Mucosa of rectum (tissue), 2 donors: ENCODE data around the gene INPP5E.
"Not testable (repeated sequence)": the region's sequence is repeated elsewhere in the genome, so short reads cannot be mapped to it uniquely, and the experiment has no call there.

Experiments used
- H3K27ac ChIP-seq, 2 donors: one replicate each; pipeline ENCODE4 v1.7.0; 2013; ENCODE audit warnings: inconsistent platforms in 2 of 2, low read depth in 2 of 2, low read length in 2 of 2
- H3K27me3 ChIP-seq, 2 donors: one replicate each; pipeline ENCODE4 v1.7.0; 2013; ENCODE audit warnings: low read length in 2 of 2; ENCODE audit not compliant: control insufficient read depth in 2 of 2, insufficient read depth in 2 of 2
- H3K36me3 ChIP-seq, 2 donors: one replicate each; pipeline ENCODE4 v1.7.0; 2013; ENCODE audit warnings: low read length in 2 of 2; ENCODE audit not compliant: control insufficient read depth in 2 of 2, insufficient read depth in 2 of 2
- H3K4me1 ChIP-seq, 2 donors: one replicate each; pipeline ENCODE4 v1.7.0; 2013; ENCODE audit warnings: low read length in 2 of 2, mild to moderate bottlenecking in 1 of 2; ENCODE audit not compliant: control insufficient read depth in 2 of 2, insufficient read depth in 2 of 2
- H3K4me3 ChIP-seq, 2 donors: one replicate each; pipeline ENCODE4 v1.7.0; 2013; ENCODE audit warnings: low read length in 2 of 2
- H3K9ac ChIP-seq, 2 donors: one replicate each; pipeline ENCODE4 v1.7.0; 2013; ENCODE audit warnings: low read length in 2 of 2, low read depth in 1 of 2, mild to moderate bottlenecking in 1 of 2
- H3K9me3 ChIP-seq, 2 donors: one replicate each; pipeline ENCODE4 v1.7.0; 2013; ENCODE audit warnings: low read length in 2 of 2; ENCODE audit not compliant: control insufficient read depth in 2 of 2
- donor health status: healthy.
- donor health status: Normal muscosa, but diverticular disease.

The INPP5E gene

DNA sequence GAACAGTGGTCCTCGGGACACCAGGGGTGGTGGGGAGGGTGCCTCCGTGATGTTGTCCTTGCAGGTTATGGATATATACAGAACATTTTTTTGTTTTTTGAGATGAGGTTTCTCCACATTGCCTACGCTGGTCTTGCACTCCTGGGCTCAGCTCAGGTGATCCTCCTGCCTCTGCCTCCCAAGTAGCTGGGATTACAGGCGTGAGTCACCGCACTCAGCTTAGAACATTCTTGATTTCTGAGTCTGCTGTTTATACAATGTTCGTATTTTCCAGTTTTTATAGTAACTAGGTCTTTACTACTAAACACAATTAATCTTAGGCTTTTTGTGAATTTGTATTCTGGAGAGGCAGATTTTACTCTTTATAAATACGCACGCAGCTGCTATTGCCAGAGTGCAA, 23.2 kb downstream of the INPP5E start:
- Histone ChIP-seq H3K4me1 (peaks cover 4 to 6% of the 10 kb centered on the region in 2 donors), H3K4me3 (no peak overlapping the region), H3K27me3 (no peaks in the 10 kb centered on the region), H3K36me3 (peaks cover 55 to 67% of the 10 kb centered on the region in 2 donors), H3K9me3 (no peaks in the 10 kb centered on the region), H3K27ac (no peak overlapping the region), H3K9ac (no peak overlapping the region)

DNA sequence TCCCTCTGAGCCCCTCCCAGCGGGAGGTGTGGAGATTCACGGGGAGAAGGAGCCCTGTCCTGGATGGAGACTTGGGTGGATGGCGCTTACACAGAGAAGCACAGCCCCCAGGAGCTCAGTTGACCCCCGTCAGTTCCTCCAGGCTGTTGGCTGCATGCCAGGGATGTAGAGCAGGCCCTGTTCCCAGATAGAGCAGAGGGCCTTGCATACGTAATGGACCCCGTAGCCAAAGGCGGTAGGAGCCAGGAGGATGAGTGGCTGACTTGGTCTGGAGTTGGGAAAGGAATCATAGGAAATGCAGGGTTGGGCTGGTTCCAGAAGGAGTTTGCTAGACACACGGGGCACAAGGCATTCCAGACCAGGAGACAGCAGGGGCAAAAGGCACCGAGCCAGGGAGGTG, 26.7 kb downstream of the INPP5E start:
- no peak overlapping the region for H3K27ac ChIP-seq
- peaks cover 45 to 48% of the 10 kb centered on the region in 2 donors for H3K36me3 ChIP-seq
- H3K4me3 ChIP-seq = no peak overlapping the region
- H3K9me3 ChIP-seq = no peaks in the 10 kb centered on the region
- peaks cover 18 to 20% of the 10 kb centered on the region in 2 donors for H3K4me1 ChIP-seq
- H3K9ac ChIP-seq = no peak overlapping the region
- no peaks in the 10 kb centered on the region for H3K27me3 ChIP-seq

DNA sequence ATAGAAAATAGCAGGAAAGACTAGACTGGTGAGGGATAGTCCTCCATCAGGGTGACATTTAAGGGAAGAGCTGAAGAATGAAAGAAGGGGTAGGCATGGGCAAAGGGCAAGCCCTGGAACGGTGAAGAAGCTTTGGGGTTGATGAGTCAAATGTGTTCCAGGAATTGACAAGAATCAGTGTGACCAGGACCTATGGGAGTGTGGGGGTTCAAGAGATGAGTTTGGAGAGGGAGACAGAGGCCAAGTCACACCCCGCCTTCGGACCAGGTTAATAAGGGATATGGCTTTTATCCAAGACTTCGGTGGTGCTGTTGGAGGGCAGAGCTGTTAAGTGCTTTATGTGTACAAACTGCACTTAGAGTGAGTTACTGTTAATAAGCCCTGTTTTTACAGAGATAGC, 28.3 kb downstream of the INPP5E start:
- peaks cover 18 to 20% of the 10 kb centered on the region in 2 donors for H3K4me1 ChIP-seq
- no peaks in the 10 kb centered on the region for H3K9me3 ChIP-seq
- no peaks in the 10 kb centered on the region for H3K27me3 ChIP-seq
- peaks cover 40 to 48% of the 10 kb centered on the region in 2 donors for H3K36me3 ChIP-seq
- H3K4me3 ChIP-seq = peak overlapping the region; percentile 87 to 95
- H3K9ac ChIP-seq = peak overlapping the region; percentile 90
- H3K27ac ChIP-seq = no peak overlapping the region

- no peaks in the 10 kb centered on the region for H3K27me3 ChIP-seq
- H3K9me3 ChIP-seq = no peaks in the 10 kb centered on the region
- H3K4me3 ChIP-seq = peak within 1 kb of the TSS; percentile 87 to 95
- H3K4me1 ChIP-seq = peaks cover 18 to 20% of the 10 kb centered on the region in 2 donors
- H3K9ac ChIP-seq = peak within 1 kb of the TSS; percentile 90
- peak within 1 kb of the TSS; percentile 66 to 75 for H3K27ac ChIP-seq
- H3K36me3 ChIP-seq = peaks cover 34 to 44% of the 10 kb centered on the region in 2 donors
Measured at GRCh38 chr9:136410500-136411287, 29.0 kb downstream of the INPP5E start, which contains the start of the genes ENTR1 and PMPCA. ENTR1 (minus strand) TSS chr9:136410614; CDS start chr9:136410397, 217 bp downstream. PMPCA (plus strand) TSS chr9:136410658; CDS start chr9:136410669, 11 bp downstream.

GRCh38 chr9:136409557-136410455, 29.8 kb downstream of the INPP5E start:
- Histone ChIP-seq H3K4me1 (peaks cover 18 to 20% of the 10 kb centered on the region in 2 donors), H3K36me3 (peaks cover 30 to 45% of the 10 kb centered on the region in 2 donors), H3K27me3 (no peaks in the 10 kb centered on the region), H3K27ac (peak overlapping the region; percentile 58 to 59), H3K9ac (peak overlapping the region; percentile 65 to 67), H3K9me3 (no peaks in the 10 kb centered on the region), H3K4me3 (peak overlapping the region; percentile 76 to 81)

DNA sequence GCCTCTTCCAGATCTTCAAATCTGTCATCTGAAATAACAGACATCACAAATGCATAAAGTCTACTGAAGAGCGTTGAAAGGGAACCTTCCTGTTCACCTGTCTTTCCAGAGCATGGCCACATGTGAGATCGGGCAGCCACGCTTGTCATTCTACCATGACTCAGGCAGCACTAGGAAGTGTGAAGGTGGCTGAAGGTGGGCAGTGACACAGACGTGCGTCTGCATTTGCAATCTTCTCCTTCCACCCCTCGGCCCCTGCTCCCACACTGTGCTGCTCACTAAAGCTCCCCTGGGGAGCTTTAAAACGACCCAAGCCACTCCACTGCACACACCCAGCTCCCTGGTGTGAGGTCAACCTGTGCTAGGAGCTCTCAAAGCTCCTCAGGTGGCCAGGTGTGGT, 31.7 kb downstream of the INPP5E start:
- H3K4me1 ChIP-seq = peaks cover 20 to 21% of the 10 kb centered on the region in 2 donors
- no peak overlapping the region for H3K27ac ChIP-seq
- no peaks in the 10 kb centered on the region for H3K9me3 ChIP-seq
- H3K4me3 ChIP-seq = no peak overlapping the region
- no peak overlapping the region for H3K9ac ChIP-seq
- H3K27me3 ChIP-seq = no peaks in the 10 kb centered on the region
- H3K36me3 ChIP-seq = peaks cover 12 to 39% of the 10 kb centered on the region in 2 donors

DNA sequence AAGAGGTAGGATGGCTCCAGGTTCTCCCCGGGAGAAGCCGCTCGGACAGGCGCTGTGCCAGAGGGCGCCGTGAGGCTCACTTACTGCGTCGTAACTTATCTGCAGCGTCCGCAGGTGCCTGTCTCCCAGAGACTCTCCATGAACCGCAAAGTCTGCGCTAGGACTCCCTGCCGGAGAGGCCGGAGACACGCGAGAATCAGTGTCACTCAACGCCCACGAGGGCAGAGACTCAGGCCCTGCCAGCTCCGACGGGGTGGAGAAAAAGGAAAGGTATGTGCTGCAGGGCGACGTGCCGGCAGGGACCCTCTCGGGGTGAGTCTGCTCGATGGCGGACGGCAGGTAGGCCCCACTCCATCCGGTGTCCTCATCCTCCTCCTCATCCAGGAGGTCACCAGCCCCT, 32.6 kb downstream of the INPP5E start:
- not testable (repeated sequence) for H3K4me3 ChIP-seq
- H3K4me1 ChIP-seq = peaks cover 20 to 21% of the 10 kb centered on the region in 2 donors

GRCh38 chr9:136405904-136406303, 33.7 kb downstream of the INPP5E start:
- Histone ChIP-seq H3K36me3 (peaks cover 7 to 42% of the 10 kb centered on the region in 2 donors), H3K4me1 (peaks cover 9 to 11% of the 10 kb centered on the region in 2 donors)
- H3K27me3 ChIP-seq, H3K4me3 ChIP-seq, H3K27ac ChIP-seq, H3K9me3 ChIP-seq, H3K9ac ChIP-seq: not testable (repeated sequence)

More for the DNA sequence above, 32.6 kb downstream of the INPP5E start:
- H3K36me3 ChIP-seq = peaks cover 8 to 37% of the 10 kb centered on the region in 2 donors
- not testable (repeated sequence) for H3K9ac ChIP-seq, H3K9me3 ChIP-seq, H3K27me3 ChIP-seq, H3K27ac ChIP-seq

DNA sequence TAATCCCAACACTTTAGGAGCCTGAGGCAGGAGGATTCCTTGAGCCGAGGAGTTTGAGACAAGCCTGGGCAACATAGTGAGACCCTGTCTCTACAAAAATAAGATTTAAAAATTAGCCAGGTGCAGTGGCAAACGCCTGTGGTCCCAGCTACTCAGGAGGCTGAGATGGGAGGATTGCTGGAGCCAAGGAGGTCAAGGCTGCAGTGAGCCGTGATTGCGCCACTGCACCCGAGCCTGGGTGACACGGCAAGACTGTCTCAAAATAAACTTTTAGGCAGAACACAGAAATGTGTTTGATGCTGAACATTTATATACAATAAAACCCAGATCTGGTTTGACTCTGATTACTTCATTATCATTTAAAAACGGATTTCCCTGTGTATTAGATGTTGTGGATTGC, 34.2 kb downstream of the INPP5E start:
- no peak overlapping the region for H3K9ac ChIP-seq
- no peaks in the 10 kb centered on the region for H3K27me3 ChIP-seq
- no peak overlapping the region for H3K27ac ChIP-seq
- H3K4me1 ChIP-seq = peaks cover 8 to 12% of the 10 kb centered on the region in 2 donors
- H3K4me3 ChIP-seq = no peak overlapping the region
- peaks cover 7 to 42% of the 10 kb centered on the region in 2 donors for H3K36me3 ChIP-seq
- no peaks in the 10 kb centered on the region for H3K9me3 ChIP-seq

- peaks cover 7 to 42% of the 10 kb centered on the region in 2 donors for H3K36me3 ChIP-seq
- no peaks in the 10 kb centered on the region for H3K9me3 ChIP-seq
- H3K4me1 ChIP-seq = peaks cover 10 to 13% of the 10 kb centered on the region in 2 donors
- no peak overlapping the region for H3K9ac ChIP-seq
- peak overlapping the region in 1 of 2 donors; percentile 75 for H3K27ac ChIP-seq
- H3K27me3 ChIP-seq = no peaks in the 10 kb centered on the region
- no peak overlapping the region for H3K4me3 ChIP-seq
Measured at GRCh38 chr9:136404801-136405136, 34.9 kb downstream of the INPP5E start.
